ENCODE measurements around the gene ZFYVE26.

- TF ChIP-seq POLR2A (IDR thresholded peaks at IDR 0.05; ENCODE audit: low read length) (no peak), GATA1 (IDR thresholded peaks at IDR 0.05; ENCODE audit: low read depth, low read length) (no peak)
Measured at GRCh38 chr14:67763158-67763822, 53.1 kb downstream of the ZFYVE26 start.

All from erythroblast (primary cell).